LNCaP clone FGC (cell line): Measurements from ENCODE around the gene PAPLN.

ENCODE experiments used
- DNase-seq: peaks from one replicate; pipeline ENCODE4 v3.0.0-alpha.2; 2011; ENCODE audit warnings: low read depth
- H3K4me3 ChIP-seq: 2 replicates; pipeline ENCODE4 v1.5.1; 2011; ENCODE audit warnings: mild to moderate bottlenecking, low read depth, low read length, control low read depth
- TF ChIP-seq, protein P1 (sequence below): IDR thresholded peaks from 2 replicates; pipeline ENCODE4 v1.5.1; 2012; ENCODE audit warnings: mild to moderate bottlenecking; ENCODE audit not compliant: control insufficient read depth, insufficient read depth; ENCODE audit errors: extremely low read depth

The PAPLN gene

DNA sequence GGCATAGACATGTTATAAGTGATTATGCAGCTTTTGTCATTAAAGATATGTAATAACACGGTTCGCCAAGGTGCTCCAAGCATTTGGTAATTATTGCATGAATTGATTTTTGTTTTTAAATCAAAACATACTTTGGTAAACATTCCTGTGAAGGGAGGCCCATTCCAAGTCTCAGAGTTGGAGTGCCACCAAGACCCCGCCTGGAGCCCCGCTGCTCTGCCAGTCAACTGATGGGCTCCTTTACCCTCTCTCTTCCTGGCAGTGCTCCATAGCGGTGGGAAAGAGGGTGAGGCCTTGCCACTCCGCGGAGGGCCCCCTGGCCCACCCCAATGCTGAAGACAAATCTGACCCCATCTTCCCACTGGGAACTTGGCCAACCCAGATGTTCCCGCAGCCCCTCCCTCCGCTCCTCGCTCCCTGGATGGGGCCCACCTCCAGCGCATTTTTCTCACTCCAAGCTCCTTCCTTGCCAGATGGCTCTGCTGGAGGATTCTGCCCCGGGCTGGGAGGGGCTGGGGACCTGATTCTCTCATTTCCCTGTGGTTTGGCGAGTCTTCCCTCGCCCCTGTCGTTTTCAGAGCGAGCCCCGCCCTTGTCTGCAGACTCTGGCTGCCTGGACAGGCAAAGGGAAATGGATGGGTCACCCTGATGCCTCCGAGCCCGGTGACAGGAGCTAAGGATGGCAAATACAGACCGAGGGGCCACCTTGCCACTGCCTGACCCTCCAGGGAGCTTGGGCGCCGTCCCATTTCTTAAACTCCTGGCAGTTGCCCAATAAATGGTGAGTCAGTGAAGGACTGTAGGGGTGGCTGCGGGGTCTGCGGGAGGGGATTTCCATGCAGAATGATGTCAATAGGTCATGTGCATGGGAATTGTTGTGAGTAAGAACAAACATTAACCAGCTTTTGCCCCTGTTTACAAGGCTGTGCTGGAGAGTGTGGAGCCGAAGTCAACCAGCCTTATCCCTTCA, 9.2 kb upstream of the PAPLN start:
- no peak overlapping the region for H3K4me3 ChIP-seq
- TF ChIP-seq, protein P1, sequence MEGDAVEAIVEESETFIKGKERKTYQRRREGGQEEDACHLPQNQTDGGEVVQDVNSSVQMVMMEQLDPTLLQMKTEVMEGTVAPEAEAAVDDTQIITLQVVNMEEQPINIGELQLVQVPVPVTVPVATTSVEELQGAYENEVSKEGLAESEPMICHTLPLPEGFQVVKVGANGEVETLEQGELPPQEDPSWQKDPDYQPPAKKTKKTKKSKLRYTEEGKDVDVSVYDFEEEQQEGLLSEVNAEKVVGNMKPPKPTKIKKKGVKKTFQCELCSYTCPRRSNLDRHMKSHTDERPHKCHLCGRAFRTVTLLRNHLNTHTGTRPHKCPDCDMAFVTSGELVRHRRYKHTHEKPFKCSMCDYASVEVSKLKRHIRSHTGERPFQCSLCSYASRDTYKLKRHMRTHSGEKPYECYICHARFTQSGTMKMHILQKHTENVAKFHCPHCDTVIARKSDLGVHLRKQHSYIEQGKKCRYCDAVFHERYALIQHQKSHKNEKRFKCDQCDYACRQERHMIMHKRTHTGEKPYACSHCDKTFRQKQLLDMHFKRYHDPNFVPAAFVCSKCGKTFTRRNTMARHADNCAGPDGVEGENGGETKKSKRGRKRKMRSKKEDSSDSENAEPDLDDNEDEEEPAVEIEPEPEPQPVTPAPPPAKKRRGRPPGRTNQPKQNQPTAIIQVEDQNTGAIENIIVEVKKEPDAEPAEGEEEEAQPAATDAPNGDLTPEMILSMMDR, result no peak
- no peak for DNase-seq

DNA sequence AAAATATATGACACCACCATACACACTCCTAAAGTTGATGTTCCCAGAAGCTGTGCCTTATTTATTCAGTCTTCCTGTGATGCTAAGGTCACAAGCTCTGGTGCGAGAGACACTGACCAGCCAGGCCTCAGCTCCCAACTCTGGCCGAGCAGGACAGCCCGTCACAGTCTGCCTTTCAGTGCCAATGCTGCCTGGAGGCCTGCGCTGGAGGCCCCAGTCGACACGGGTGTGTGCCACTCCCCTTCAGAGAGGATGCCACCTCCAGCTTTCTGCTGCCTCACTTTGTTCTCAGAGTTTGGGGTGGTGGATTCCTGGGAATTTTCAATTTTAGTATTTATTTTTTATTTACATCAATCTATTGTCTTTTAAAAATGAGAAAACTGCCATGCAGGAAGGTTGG, 7.3 kb upstream of the PAPLN start:
- DNase-seq, result no peak
- H3K4me3 ChIP-seq, result no peak overlapping the region
- TF ChIP-seq, protein P1, result no peak

DNA sequence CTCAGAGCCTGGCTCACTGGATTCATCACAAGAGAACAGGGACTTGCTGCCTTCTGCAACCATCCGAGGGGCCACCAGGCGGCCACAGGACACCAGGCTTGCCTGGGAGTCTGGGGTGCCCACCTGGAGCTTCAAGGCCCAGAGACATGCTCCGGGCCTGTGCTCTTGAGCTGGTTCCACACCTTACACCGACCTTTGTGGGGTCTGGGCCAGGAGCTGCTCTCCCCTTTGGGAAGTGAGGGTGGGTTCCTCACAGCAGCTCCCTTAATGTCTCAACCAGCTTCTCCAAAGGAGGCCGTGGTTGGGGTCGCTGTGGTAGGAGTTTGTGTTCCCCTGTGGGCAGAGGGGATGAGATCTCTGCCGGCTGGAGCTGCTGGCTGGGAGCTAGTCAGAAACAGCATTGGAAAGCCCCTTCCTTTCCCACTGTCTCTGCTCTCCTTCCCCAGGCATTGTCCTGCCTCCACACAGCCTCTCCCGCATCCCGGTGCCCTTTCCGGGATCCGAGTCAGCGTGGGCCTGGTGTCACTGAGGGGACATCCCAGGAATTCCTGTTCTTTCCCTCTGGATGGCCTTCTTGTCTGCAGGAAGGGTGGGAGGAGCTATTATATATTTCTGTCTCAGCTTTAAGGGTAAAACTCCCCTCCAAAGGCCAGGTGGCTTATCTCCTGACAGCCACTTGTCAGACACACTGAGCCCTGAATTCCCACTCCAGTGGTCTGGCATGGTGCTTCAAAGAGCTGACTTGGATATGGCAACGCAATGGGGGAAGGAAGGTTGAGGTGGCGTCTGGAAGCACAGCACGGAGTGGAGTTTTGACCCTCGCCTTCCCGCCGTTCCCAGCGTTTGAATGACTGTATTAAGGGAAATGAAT, 5.1 kb upstream of the PAPLN start:
- no peak overlapping the region for H3K4me3 ChIP-seq
- DNase-seq, result no peak
- TF ChIP-seq, protein P1, result 0 out of 2 replicates have a peak, but pooled peaks have one; percentile 18

DNA sequence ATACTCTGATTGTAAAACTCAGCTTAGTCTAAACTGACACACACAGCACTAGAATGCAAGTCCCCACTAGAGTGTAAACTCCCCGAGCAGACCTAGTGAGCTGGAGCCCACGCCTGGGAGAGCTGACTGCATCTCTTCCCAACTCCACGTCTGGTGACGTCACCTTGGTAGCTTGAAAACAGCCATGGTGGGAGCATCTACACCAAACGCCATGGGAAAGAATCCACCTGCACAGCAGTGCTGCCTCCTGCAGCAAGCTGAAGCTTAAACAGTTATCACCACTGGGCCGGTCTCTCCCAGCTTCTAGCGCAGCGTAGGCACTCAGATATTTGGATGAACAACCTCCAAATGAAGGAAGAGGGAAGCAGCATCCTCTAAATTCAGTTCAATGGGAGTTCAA, 4.3 kb upstream of the PAPLN start:
- no peak for DNase-seq
- no peak overlapping the region for H3K4me3 ChIP-seq
- TF ChIP-seq, protein P1, result no peak

DNA sequence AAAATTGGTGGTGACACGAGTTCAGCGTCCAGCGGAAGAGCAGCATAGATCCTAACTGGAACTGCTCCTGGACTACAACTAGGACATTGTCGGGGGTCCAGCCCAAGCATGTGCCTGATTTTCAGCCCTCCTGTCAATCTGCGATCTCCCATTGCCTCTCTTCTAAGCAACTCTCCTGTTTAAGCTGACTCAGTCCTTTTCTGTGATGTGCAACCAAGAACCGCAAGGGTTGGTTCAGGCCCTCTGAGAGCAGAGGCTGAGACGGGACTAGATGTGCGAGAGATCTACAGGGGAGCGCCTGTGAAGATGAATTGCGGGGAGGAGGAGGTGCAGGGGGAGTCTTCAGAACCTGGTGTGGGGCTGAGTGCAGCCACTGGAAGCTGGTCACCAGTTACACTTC, 3.7 kb upstream of the PAPLN start:
- TF ChIP-seq, protein P1, result no peak
- no peak for DNase-seq
- H3K4me3 ChIP-seq, result no peak overlapping the region

DNA sequence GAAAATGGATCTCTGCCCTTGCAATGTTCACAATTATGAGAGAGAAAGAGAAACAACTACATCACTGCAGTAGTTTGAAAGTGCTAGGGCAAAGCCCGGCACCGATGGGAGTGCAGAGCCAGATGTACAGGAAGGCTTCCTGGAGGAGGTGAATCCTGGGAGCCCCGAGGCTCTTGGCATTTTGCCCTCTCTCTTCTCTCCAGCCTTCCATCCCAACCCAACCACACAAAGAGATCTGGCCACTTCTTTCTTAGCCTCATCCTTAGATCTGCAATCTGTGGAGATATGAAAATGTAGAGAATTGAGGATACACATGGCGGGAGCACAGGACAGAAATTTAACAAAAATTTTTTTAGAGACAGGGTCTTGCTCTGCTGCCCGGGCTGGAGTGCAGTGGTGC, 3.3 kb upstream of the PAPLN start:
- H3K4me3 ChIP-seq, result no peak overlapping the region
- TF ChIP-seq, protein P1, result no peak
- no peak for DNase-seq
